ENCODE data around the gene DHRS11. TPM values are rescaled to one million over a fixed set of nuclear protein-coding genes. Genes with fewer than 3 reads are reported as not detected.

Gene DHRS11
- total RNA-seq, 1 donor from 2014 or later = 5.7 TPM

DNA sequence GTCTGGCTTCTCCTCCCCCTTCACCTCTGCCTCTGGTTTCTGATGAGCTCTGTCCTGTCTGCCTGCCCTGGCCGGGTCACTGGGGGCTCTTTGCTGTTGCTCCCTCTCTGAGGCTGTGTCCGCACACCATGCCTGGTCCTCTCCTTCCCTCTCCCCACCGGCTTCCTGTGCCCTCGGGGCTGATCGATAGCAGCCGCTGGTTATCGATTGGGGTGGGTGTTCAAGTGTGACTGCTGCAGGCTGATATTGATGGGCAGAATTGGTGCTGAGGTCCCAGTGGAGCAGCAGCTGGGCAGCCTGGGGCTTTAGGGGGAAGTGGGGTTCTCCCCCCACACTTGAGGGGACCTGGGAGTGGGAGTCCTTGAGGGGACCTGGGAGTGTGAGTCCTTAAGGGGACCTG lies 26.1 kb downstream of the DHRS11 start:
- intact Hi-C loops (cut with DNase I) = no loop called here
- H3K4me3 ChIP-seq = no peak overlapping the region
- no peak for DNase-seq

DNA sequence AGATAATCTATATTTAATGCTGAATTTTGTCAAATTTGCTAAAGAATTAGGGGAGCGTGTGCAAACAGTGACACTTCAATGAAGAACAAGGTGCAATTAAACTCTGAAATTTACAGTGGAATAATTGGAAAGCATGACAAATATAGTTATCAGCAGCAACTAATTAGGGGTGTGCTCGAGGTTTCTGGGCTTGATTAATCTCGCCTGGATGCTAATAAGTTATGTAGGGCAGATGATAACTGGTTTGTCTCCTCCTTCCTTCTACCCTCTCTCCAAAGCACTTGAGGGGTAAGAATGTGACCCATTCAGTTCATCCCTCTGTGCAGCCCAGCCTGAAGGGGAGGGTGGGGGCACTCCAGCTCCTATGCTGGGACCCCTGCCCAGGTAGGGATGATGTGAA lies 31.6 kb downstream of the DHRS11 start:
- H3K36me3 ChIP-seq = no peaks in the 10 kb centered on the region
- ATAC-seq (no peak), DNase-seq (no peak)
- H3K27me3 ChIP-seq = no peaks in the 10 kb centered on the region
- no peaks in the 10 kb centered on the region for H3K9me3 ChIP-seq
- TF ChIP-seq, protein P1, sequence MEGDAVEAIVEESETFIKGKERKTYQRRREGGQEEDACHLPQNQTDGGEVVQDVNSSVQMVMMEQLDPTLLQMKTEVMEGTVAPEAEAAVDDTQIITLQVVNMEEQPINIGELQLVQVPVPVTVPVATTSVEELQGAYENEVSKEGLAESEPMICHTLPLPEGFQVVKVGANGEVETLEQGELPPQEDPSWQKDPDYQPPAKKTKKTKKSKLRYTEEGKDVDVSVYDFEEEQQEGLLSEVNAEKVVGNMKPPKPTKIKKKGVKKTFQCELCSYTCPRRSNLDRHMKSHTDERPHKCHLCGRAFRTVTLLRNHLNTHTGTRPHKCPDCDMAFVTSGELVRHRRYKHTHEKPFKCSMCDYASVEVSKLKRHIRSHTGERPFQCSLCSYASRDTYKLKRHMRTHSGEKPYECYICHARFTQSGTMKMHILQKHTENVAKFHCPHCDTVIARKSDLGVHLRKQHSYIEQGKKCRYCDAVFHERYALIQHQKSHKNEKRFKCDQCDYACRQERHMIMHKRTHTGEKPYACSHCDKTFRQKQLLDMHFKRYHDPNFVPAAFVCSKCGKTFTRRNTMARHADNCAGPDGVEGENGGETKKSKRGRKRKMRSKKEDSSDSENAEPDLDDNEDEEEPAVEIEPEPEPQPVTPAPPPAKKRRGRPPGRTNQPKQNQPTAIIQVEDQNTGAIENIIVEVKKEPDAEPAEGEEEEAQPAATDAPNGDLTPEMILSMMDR (IDR thresholded peaks at IDR 0.05) = no peak
- H3K4me1 ChIP-seq = no peaks in the 10 kb centered on the region
- no peak overlapping the region for H3K27ac ChIP-seq
- H3K4me3 ChIP-seq = no peak overlapping the region
- intact Hi-C loops (cut with DNase I) = loop anchor here (10.0 kb wide), 1 partner anchor 422 kb away; no protein-coding TSS in a partner anchor

More for the DNA sequence above, 26.1 kb downstream of the DHRS11 start:
- Histone ChIP-seq H3K27ac (no peak overlapping the region), H3K27me3 (peaks cover 9% of the 10 kb centered on the region), H3K36me3 (no peaks in the 10 kb centered on the region), H3K9me3 (no peaks in the 10 kb centered on the region), H3K4me1 (no peaks in the 10 kb centered on the region)
- TF ChIP-seq, protein P1 (IDR thresholded peaks at IDR 0.05) = no peak
- no peak for ATAC-seq

DNA sequence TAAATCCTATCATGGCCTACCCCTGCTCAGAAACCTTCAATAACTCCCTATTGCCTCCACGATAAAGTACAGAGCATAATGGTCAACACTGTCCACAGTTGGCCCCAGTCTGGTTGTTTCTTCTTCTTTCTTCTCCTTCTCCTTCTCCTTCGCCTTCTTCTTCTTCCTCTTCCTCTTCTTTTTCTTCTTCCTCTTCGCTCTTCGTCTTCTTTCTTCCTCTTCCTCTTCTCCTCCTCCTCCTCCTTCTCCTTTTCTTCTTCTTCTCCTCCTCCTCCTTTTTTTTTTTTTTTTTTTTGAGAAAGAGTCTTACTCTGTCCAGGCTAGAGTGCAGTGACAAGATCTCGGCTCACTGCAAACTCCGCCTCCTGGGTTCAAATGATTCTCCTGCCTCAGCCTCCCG lies 33.5 kb downstream of the DHRS11 start:
- Histone ChIP-seq H3K36me3 (no peaks in the 10 kb centered on the region), H3K27ac (no peak overlapping the region), H3K9me3 (no peaks in the 10 kb centered on the region), H3K4me3 (no peak overlapping the region), H3K27me3 (no peaks in the 10 kb centered on the region), H3K4me1 (no peaks in the 10 kb centered on the region)
- ATAC-seq (no peak), DNase-seq (no peak)
- intact Hi-C loops (cut with DNase I) = loop anchor here (10.0 kb wide), 1 partner anchor 420 kb away; no protein-coding TSS in a partner anchor
- TF ChIP-seq, protein P1 (IDR thresholded peaks at IDR 0.05) = no peak

DNA sequence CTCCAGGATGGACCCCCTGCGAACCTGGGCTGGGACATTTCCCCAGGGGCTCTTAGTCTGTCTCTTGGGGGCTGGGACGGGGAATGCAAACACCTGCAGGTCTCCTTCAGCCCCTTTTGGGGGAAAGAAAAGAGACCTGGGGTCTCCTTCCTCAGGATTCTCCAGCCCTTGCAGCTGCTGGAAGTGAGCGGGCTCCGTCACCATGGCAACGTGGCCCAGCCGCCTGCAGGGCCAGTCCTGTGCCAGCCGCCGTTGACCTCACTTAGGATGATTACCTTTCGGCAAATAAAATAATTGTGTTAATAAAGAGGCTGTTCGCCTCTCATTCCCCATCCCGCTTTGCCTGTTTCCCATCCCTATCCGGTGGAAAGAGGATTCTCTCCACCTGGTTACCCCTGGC lies 35.4 kb downstream of the DHRS11 start:
- intact Hi-C loops (cut with DNase I) = loop anchor here (10.0 kb wide), 1 partner anchor 418 kb away; no protein-coding TSS in a partner anchor
- H3K36me3 ChIP-seq = no peaks in the 10 kb centered on the region
- H3K27ac ChIP-seq = no peak overlapping the region
- no peaks in the 10 kb centered on the region for H3K9me3 ChIP-seq
- H3K27me3 ChIP-seq = no peaks in the 10 kb centered on the region
- no peak for DNase-seq
- no peaks in the 10 kb centered on the region for H3K4me1 ChIP-seq
- no peak overlapping the region for H3K4me3 ChIP-seq
- TF ChIP-seq, protein P1 (IDR thresholded peaks at IDR 0.05) = no peak
- no peak for ATAC-seq

DNA sequence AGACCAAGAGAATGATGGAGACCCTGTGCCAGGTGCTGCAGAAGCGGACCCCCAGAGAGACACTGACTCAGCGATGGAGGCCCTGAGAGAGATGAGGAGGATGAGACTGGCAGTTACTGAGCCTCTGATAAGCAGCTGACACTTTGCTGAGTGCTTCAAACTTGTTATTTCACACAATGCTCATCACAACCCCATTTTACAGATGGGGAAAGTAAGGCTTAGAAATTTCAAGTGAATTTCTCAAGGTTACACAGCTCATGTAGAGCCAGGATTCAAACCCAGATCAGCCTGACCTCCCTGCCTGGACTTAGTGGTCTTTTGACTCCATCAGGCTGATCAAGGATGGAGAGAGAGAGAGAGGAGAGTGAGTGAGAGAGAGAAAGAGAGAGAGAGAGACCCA lies 36.9 kb downstream of the DHRS11 start:
- no peak for ATAC-seq
- H3K4me3 ChIP-seq = no peak overlapping the region
- TF ChIP-seq, protein P1 (IDR thresholded peaks at IDR 0.05) = no peak
- intact Hi-C loops (cut with DNase I) = loop anchor here (10.0 kb wide), 1 partner anchor 416 kb away; no protein-coding TSS in a partner anchor
- no peak overlapping the region for H3K27ac ChIP-seq
- no peaks in the 10 kb centered on the region for H3K36me3 ChIP-seq
- H3K4me1 ChIP-seq = no peaks in the 10 kb centered on the region
- H3K27me3 ChIP-seq = no peaks in the 10 kb centered on the region
- no peaks in the 10 kb centered on the region for H3K9me3 ChIP-seq
- DNase-seq = no peak
